ENCODE results near the gene C16orf82.
"Not testable (repeated sequence)": the region's sequence is repeated elsewhere in the genome, so short reads cannot be mapped to it uniquely, and the experiment has no call there.

C16orf82 gene

GRCh38 chr16:27066668-27067537, at the start of gene C16orf82:
TSS of gene C16orf82 (plus strand) at chr16:27066927.
- no peak for DNase-seq (ENCODE audit: low read depth)

- DNase-seq (ENCODE audit: low read depth): no peak
Observed at GRCh38 chr16:27020031-27020430, 46.7 kb upstream of the C16orf82 start.

- no peak for DNase-seq (ENCODE audit: low read depth)
Observed at GRCh38 chr16:27024010-27024409, 42.7 kb upstream of the C16orf82 start.

- DNase-seq (ENCODE audit: low read depth): no peak
Observed at GRCh38 chr16:27025581-27025980, 41.1 kb upstream of the C16orf82 start.

- no peak for DNase-seq (ENCODE audit: low read depth)
Observed at GRCh38 chr16:27027971-27028370, 38.8 kb upstream of the C16orf82 start.

GRCh38 chr16:27028591-27029110, 38.1 kb upstream of the C16orf82 start:
- no peak for DNase-seq (ENCODE audit: low read depth)

GRCh38 chr16:27029525-27029924, 37.2 kb upstream of the C16orf82 start:
- DNase-seq (ENCODE audit: low read depth): no peak

GRCh38 chr16:27033281-27033979, 33.3 kb upstream of the C16orf82 start:
- DNase-seq (ENCODE audit: low read depth): no peak

GRCh38 chr16:27040732-27041131, 26.0 kb upstream of the C16orf82 start:
- no peak for DNase-seq (ENCODE audit: low read depth)

GRCh38 chr16:27046958-27047518, 19.7 kb upstream of the C16orf82 start:
- no peak for DNase-seq (ENCODE audit: low read depth)

GRCh38 chr16:27048316-27048715, 18.4 kb upstream of the C16orf82 start:
- no peak for DNase-seq (ENCODE audit: low read depth)

- no peak for DNase-seq (ENCODE audit: low read depth)
Observed at GRCh38 chr16:27049117-27049516, 17.6 kb upstream of the C16orf82 start.

GRCh38 chr16:27052007-27052406, 14.7 kb upstream of the C16orf82 start:
- DNase-seq (ENCODE audit: low read depth): no peak

- no peak for DNase-seq (ENCODE audit: low read depth)
Observed at GRCh38 chr16:27053996-27054395, 12.7 kb upstream of the C16orf82 start.

- no peak for DNase-seq (ENCODE audit: low read depth)
Observed at GRCh38 chr16:27058299-27058698, 8.4 kb upstream of the C16orf82 start.

GRCh38 chr16:27070776-27071175, 4.0 kb downstream of the C16orf82 start:
- no peak for DNase-seq (ENCODE audit: low read depth)

GRCh38 chr16:27073733-27074132, 7.0 kb downstream of the C16orf82 start:
- DNase-seq (ENCODE audit: low read depth): no peak

GRCh38 chr16:27080895-27081294, 14.2 kb downstream of the C16orf82 start:
- no peak for DNase-seq (ENCODE audit: low read depth)

- DNase-seq (ENCODE audit: low read depth): no peak
Observed at GRCh38 chr16:27083861-27084261, 17.1 kb downstream of the C16orf82 start.

- no peak for DNase-seq (ENCODE audit: low read depth)
Observed at GRCh38 chr16:27084307-27085028, 17.7 kb downstream of the C16orf82 start.

GRCh38 chr16:27085182-27085581, 18.5 kb downstream of the C16orf82 start:
- no peak for DNase-seq (ENCODE audit: low read depth)

- not testable (repeated sequence) for DNase-seq (ENCODE audit: low read depth)
Observed at GRCh38 chr16:27086031-27086430, 19.3 kb downstream of the C16orf82 start.

All from stimulated activated CD8-positive, alpha-beta memory T cell treated with anti-CD3 and anti-CD28 coated beads, Interleukin-15, amount 100 ng/mL, for 1 hour (primary cell).